ENCODE data around the gene ZG16B. TPM values are rescaled to one million over a fixed set of nuclear protein-coding genes. Genes with fewer than 3 reads are reported as not detected.

ZG16B gene
- polyA plus RNA-seq, 1 experiment: 0.40 TPM

GRCh38 chr16:2856061-2856670, 26.1 kb downstream of the ZG16B start:
- Histone ChIP-seq H3K9me3 (ENCODE audit: control insufficient read depth, insufficient read depth, low read length) (peaks cover 50% of the 10 kb centered on the region), H3K27ac (ENCODE audit: low read depth, low read length) (no peak overlapping the region), H3K4me3 (ENCODE audit: low read depth, low read length) (no peak overlapping the region), H3K27me3 (ENCODE audit: control insufficient read depth, insufficient read depth, low read length) (peaks cover 4% of the 10 kb centered on the region)
- no peak for DNase-seq (ENCODE audit: low read depth, low spot score)
- CTCF ChIA-PET: no interaction called here
- TF ChIP-seq CTCF (IDR thresholded peaks at IDR 0.05; ENCODE audit: low read depth, low read length): no peak
- POLR2A ChIA-PET: interaction anchor here (1.0 kb wide), 1 partner anchor 12 kb away, joined by 3 read pairs; no protein-coding TSS in a partner anchor

- CTCF ChIA-PET: no interaction called here
- H3K27me3 ChIP-seq (ENCODE audit: control insufficient read depth, insufficient read depth, low read length): peaks cover 4% of the 10 kb centered on the region
- no peak overlapping the region for H3K27ac ChIP-seq (ENCODE audit: low read depth, low read length)
- DNase-seq (ENCODE audit: low read depth, low spot score): no peak
- peaks cover 50% of the 10 kb centered on the region for H3K9me3 ChIP-seq (ENCODE audit: control insufficient read depth, insufficient read depth, low read length)
- H3K4me3 ChIP-seq (ENCODE audit: low read depth, low read length): no peak overlapping the region
- POLR2A ChIA-PET: interaction anchor here (1.0 kb wide), 1 partner anchor 12 kb away, joined by 3 read pairs; no protein-coding TSS in a partner anchor
- no peak for TF ChIP-seq CTCF (IDR thresholded peaks at IDR 0.05; ENCODE audit: low read depth, low read length)
These were observed 26.8 kb downstream of the ZG16B start for GRCh38 chr16:2856686-2857450.

- ChIA-PET POLR2A (no interaction called here), CTCF (no interaction called here)
- peak within 1 kb of the TSS; percentile 23; the same call in 1 of the 2 replicates for H3K4me3 ChIP-seq (ENCODE audit: low read depth, low read length)
- no peak for DNase-seq (ENCODE audit: low read depth, low spot score)
- TF ChIP-seq CTCF (IDR thresholded peaks at IDR 0.05; ENCODE audit: low read depth, low read length): no peak
- H3K9me3 ChIP-seq (ENCODE audit: control insufficient read depth, insufficient read depth, low read length): peaks cover 47% of the 10 kb centered on the region
- H3K27ac ChIP-seq (ENCODE audit: low read depth, low read length): no peak within 1 kb of the TSS
- peaks cover 4% of the 10 kb centered on the region for H3K27me3 ChIP-seq (ENCODE audit: control insufficient read depth, insufficient read depth, low read length)
These were observed 27.5 kb downstream of the ZG16B start, which contains the start of gene PRSS22 for GRCh38 chr16:2857451-2858244. Gene PRSS22, minus strand, starts transcription at chr16:2858170. Its CDS starts 66 bp downstream, at chr16:2858104.

- POLR2A ChIA-PET: no interaction called here
- Histone ChIP-seq H3K27ac (ENCODE audit: low read depth, low read length) (no peak overlapping the region), H3K4me3 (ENCODE audit: low read depth, low read length) (no peak overlapping the region), H3K9me3 (ENCODE audit: control insufficient read depth, insufficient read depth, low read length) (peaks cover 39% of the 10 kb centered on the region), H3K27me3 (ENCODE audit: control insufficient read depth, insufficient read depth, low read length) (peaks cover 4% of the 10 kb centered on the region)
- CTCF ChIA-PET: interaction anchor here (0.9 kb wide), 1 partner anchor 10 kb away, joined by 4 read pairs; no protein-coding TSS in a partner anchor
- DNase-seq (ENCODE audit: low read depth, low spot score): no peak
- TF ChIP-seq CTCF (IDR thresholded peaks at IDR 0.05; ENCODE audit: low read depth, low read length): no peak
These were observed 28.3 kb downstream of the ZG16B start for GRCh38 chr16:2858245-2859025.

All from AG04450 (cell line).